ENCODE data around the gene ANKRD40.

Gene ANKRD40

GRCh38 chr17:50656509-50656908 lies 51.2 kb downstream of the ANKRD40 start:
- in situ Hi-C loops (cut with MboI; ENCODE audit: low sequenced_read_pairs), result no loop called here

- in situ Hi-C loops (cut with MboI; ENCODE audit: low sequenced_read_pairs), result no loop called here
Measured at GRCh38 chr17:50653738-50654137, 54.0 kb downstream of the ANKRD40 start.

GRCh38 chr17:50651661-50652060 lies 56.1 kb downstream of the ANKRD40 start:
- in situ Hi-C loops (cut with MboI; ENCODE audit: low sequenced_read_pairs), result no loop called here

GRCh38 chr17:50649042-50649908 lies 58.4 kb downstream of the ANKRD40 start:
- in situ Hi-C loops (cut with MboI; ENCODE audit: low sequenced_read_pairs), result no loop called here

- in situ Hi-C loops (cut with MboI; ENCODE audit: low sequenced_read_pairs), result no loop called here
Measured at GRCh38 chr17:50647187-50647586, 60.5 kb downstream of the ANKRD40 start.

- in situ Hi-C loops (cut with MboI; ENCODE audit: low sequenced_read_pairs), result no loop called here
Measured at GRCh38 chr17:50645748-50646682, 61.7 kb downstream of the ANKRD40 start.
